HEK293T (cell line): ENCODE measurements around the gene CIB1.

Source experiments
- ARNT ChIP-seq: fragments of 450-650 bp; IDR thresholded peaks from 2 replicates; pipeline ENCODE4 v1.6.1; 2017; ENCODE audit warnings: mild to moderate bottlenecking
- BHLHE40 ChIP-seq: fragments of 450-650 bp; IDR thresholded peaks from 2 replicates; pipeline ENCODE4 v1.6.1; 2016; ENCODE audit warnings: mild to moderate bottlenecking, moderate library complexity, borderline replicate concordance
- CTBP1 ChIP-seq: fragments of 450-650 bp; IDR thresholded peaks from 2 replicates; pipeline ENCODE4 v1.6.1; 2016; ENCODE audit warnings: borderline replicate concordance
- ELF4 ChIP-seq: fragments of 450-650 bp; IDR thresholded peaks from 2 replicates; pipeline ENCODE4 v1.6.1; 2017; ENCODE audit warnings: antibody characterized with exemption
- FOXK2 ChIP-seq: fragments of 450-650 bp; IDR thresholded peaks from 2 replicates; pipeline ENCODE4 v1.6.1; 2016; ENCODE audit warnings: mild to moderate bottlenecking
- FOXM1 ChIP-seq: fragments of 450-650 bp; IDR thresholded peaks from 2 replicates; pipeline ENCODE4 v1.6.1; 2017; ENCODE audit warnings: mild to moderate bottlenecking, borderline replicate concordance
- HDGF ChIP-seq: fragments of 450-650 bp; IDR thresholded peaks from 2 replicates; pipeline ENCODE4 v1.6.1; 2017; ENCODE audit warnings: antibody characterized with exemption, borderline replicate concordance
- NFRKB ChIP-seq: fragments of 450-650 bp; IDR thresholded peaks from 2 replicates; pipeline ENCODE4 v1.6.1; 2016; ENCODE audit warnings: mild to moderate bottlenecking, moderate library complexity
- SP1 ChIP-seq: fragments of 450-650 bp; IDR thresholded peaks from 2 replicates; pipeline ENCODE4 v1.6.1; 2017
- TARDBP ChIP-seq: fragments of 450-650 bp; IDR thresholded peaks from 2 replicates; pipeline ENCODE4 v1.6.1; 2016
- ZNF384 ChIP-seq: fragments of 450-650 bp; IDR thresholded peaks from 2 replicates; pipeline ENCODE4 v1.6.1; 2016
- TF ChIP-seq, protein P1 (sequence below): fragments of 450-650 bp; IDR thresholded peaks from 2 replicates; pipeline ENCODE4 v1.6.1; 2016

DNA sequence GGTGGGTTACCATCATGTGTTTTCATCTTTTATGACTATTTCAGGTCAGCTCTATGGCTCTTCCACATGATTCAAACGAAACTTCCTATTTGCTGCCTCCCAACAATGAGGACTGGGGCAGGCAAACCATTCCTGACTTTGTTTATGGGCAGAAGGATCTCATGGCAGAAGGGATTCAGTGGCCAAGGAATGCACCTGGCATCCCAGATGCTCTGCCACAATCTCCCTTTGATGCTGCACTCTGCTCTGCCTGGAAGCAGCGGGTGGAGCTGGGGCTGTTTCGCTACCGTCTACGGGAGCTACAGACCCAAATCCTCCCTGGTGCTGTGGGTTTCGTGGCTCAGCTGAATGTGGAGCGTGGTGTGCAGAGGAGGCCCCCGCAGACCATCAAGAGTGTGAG lies 7.1 kb upstream of the CIB1 start:
- no peak for TF ChIP-seq FOXM1
- no peak for TF ChIP-seq BHLHE40
- TF ChIP-seq ARNT = no peak
- no peak for TF ChIP-seq HDGF
- TF ChIP-seq, protein P1, sequence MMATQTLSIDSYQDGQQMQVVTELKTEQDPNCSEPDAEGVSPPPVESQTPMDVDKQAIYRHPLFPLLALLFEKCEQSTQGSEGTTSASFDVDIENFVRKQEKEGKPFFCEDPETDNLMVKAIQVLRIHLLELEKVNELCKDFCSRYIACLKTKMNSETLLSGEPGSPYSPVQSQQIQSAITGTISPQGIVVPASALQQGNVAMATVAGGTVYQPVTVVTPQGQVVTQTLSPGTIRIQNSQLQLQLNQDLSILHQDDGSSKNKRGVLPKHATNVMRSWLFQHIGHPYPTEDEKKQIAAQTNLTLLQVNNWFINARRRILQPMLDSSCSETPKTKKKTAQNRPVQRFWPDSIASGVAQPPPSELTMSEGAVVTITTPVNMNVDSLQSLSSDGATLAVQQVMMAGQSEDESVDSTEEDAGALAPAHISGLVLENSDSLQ = no peak
- TF ChIP-seq TARDBP = no peak
- no peak for TF ChIP-seq NFRKB
- no peak for TF ChIP-seq CTBP1
- no peak for TF ChIP-seq ELF4
- no peak for TF ChIP-seq ZNF384
- no peak for TF ChIP-seq SP1
- TF ChIP-seq FOXK2 = no peak
